GM12801 (cell line): Measurements from ENCODE around the gene MAN2A2.

Experiments used
- CTCF ChIP-seq: IDR thresholded peaks from one replicate; pipeline ENCODE4 v1.5.1; 2011; ENCODE audit warnings: control low read depth; ENCODE audit not compliant: insufficient read length; ENCODE audit errors: extremely low read depth

The MAN2A2 gene

GRCh38 chr15:90882781-90883525 is 20.1 kb upstream of the MAN2A2 start:
- TF ChIP-seq CTCF: no peak

GRCh38 chr15:90883526-90883975 is 19.6 kb upstream of the MAN2A2 start:
- TF ChIP-seq CTCF: no peak

- TF ChIP-seq CTCF: no peak
Measured at GRCh38 chr15:90883976-90884718, 19.0 kb upstream of the MAN2A2 start, which contains the start of gene FES. TSS of gene FES (plus strand) at chr15:90884504. CDS start at chr15:90885046, 542 bp downstream.

- no peak for TF ChIP-seq CTCF
Measured at GRCh38 chr15:90884719-90885431, 18.2 kb upstream of the MAN2A2 start.

- no peak for TF ChIP-seq CTCF
Measured at GRCh38 chr15:90885432-90886290, 17.4 kb upstream of the MAN2A2 start.

GRCh38 chr15:90886291-90886614 is 16.8 kb upstream of the MAN2A2 start:
- TF ChIP-seq CTCF: no peak
